A673 (cell line): ENCODE measurements around the gene CXorf51A. TPM values are rescaled to one million over a fixed set of nuclear protein-coding genes. Genes with fewer than 3 reads are reported as not detected.
"Not testable (repeated sequence)": the region's sequence is repeated elsewhere in the genome, so short reads cannot be mapped to it uniquely, and the experiment has no call there.

Experiments
- Bru-seq: library from RNA; stranded (reverse); fragments of 400-500 nt; gene quantifications from one replicate; lab custom pipeline; 2021; lab: Mats Ljungman, UMichigan
- BruChase-seq, 2 experiments: library from RNA; stranded (reverse); fragments of 400-500 nt; gene quantifications; one replicate each; lab custom pipeline; 2021; lab: Mats Ljungman, UMichigan
- BruUV-seq: library from RNA; stranded (reverse); fragments of 400-500 nt; replicated peaks from 2 replicates; lab custom pipeline; 2021; lab: Mats Ljungman, UMichigan
- CTCF ChIA-PET: fragments of 300-600 bp; sonication (Branson Sonifier 250); formaldehyde crosslinking; loops from one replicate; lab custom pipeline; 2022; ENCODE audit warnings: antibody characterized with exemption; lab: Charles Lee
- POLR2A ChIA-PET: fragments of 300-600 bp; sonication (Branson Sonifier 250); formaldehyde crosslinking; loops from one replicate; lab custom pipeline; 2022; ENCODE audit warnings: antibody characterized with exemption; ENCODE audit not compliant: low non-redundant PET; lab: Charles Lee
- DNase-seq: peaks from one replicate; pipeline ENCODE4 v3.0.0-alpha.2; 2015; ENCODE audit warnings: low spot score
- H3K27ac ChIP-seq: fragments of 200-600 bp; sonication (generic); 2 replicates; pipeline ENCODE4 v1.5.1; 2016; ENCODE audit warnings: mixed run types, low read depth, mild to moderate bottlenecking, mixed read lengths, antibody characterized with exemption, low read length; ENCODE audit not compliant: poor library complexity, severe bottlenecking
- H3K27me3 ChIP-seq: fragments of 200-600 bp; sonication (generic); replicated peaks from 2 replicates; pipeline ENCODE4 v1.6.1; 2017; ENCODE audit warnings: mixed run types, low read depth, mild to moderate bottlenecking, mixed read lengths, antibody characterized with exemption, low read length; ENCODE audit not compliant: insufficient read depth, poor library complexity
- H3K36me3 ChIP-seq: fragments of 200-600 bp; sonication (generic); 2 replicates; pipeline ENCODE4 v1.6.1; 2016; ENCODE audit warnings: mixed run types, mild to moderate bottlenecking, mixed read lengths, antibody characterized with exemption, low read length; ENCODE audit not compliant: insufficient read depth, poor library complexity, severe bottlenecking
- H3K4me1 ChIP-seq: fragments of 200-600 bp; sonication (generic); 2 replicates; pipeline ENCODE4 v1.6.1; 2017; ENCODE audit warnings: mixed run types, mild to moderate bottlenecking, mixed read lengths, antibody characterized with exemption, low read length; ENCODE audit not compliant: insufficient read depth, poor library complexity, severe bottlenecking
- H3K4me3 ChIP-seq: fragments of 200-600 bp; sonication (generic); 2 replicates; pipeline ENCODE4 v1.5.1; 2016; ENCODE audit warnings: low read depth, mixed run types, mild to moderate bottlenecking, mixed read lengths, low read length; ENCODE audit not compliant: poor library complexity, severe bottlenecking
- H3K9me3 ChIP-seq: fragments of 200-600 bp; sonication (generic); 2 replicates; pipeline ENCODE4 v1.6.1; 2016; ENCODE audit warnings: mixed run types, low read depth, mild to moderate bottlenecking, mixed read lengths, antibody characterized with exemption, low read length; ENCODE audit not compliant: poor library complexity, severe bottlenecking
- EZH2 ChIP-seq: fragments of 200-600 bp; sonication (generic); IDR thresholded peaks from 2 replicates; pipeline ENCODE4 v1.6.1; 2017; ENCODE audit warnings: borderline replicate concordance, low read depth, mild to moderate bottlenecking, mixed read lengths, antibody characterized with exemption, low read length; ENCODE audit not compliant: poor library complexity, severe bottlenecking
- intact Hi-C: fragments of 100-400 bp; cut with micrococcal nuclease; formaldehyde crosslinking; loops from one replicate; pipeline ENCODE4 v1.10.0; 2022; ENCODE audit not compliant: unreplicated experiment
- long read RNA-seq: library from polyadenylated mRNA; stranded (forward); transcript quantifications from one replicate; pipeline ENCODE4 v2.0.0, GENCODE V29; 2022
- total RNA-seq: library from RNA; stranded (reverse); gene quantifications from 2 replicates; pipeline ENCODE4 v1.2.3, GENCODE V29; 2021
- TF ChIP-seq, protein P1 (sequence below): fragments of 300-800, 200-600 bp; sonication (generic); conservative IDR thresholded peaks from 2 replicates; pipeline ENCODE4 v1.5.1; 2017; ENCODE audit warnings: low read depth, mild to moderate bottlenecking, antibody characterized with exemption, low read length, moderate library complexity, mixed read lengths

CXorf51A gene
- total RNA-seq (not detected in 2 replicates), Bru-seq, nascent RNA (not detected), BruChase-seq, experiment 1, labeled RNA remaining after a 2-hour chase (not detected), BruChase-seq, experiment 2, labeled RNA remaining after a 6-hour chase (not detected)
- long read RNA-seq = 0 reads

DNA sequence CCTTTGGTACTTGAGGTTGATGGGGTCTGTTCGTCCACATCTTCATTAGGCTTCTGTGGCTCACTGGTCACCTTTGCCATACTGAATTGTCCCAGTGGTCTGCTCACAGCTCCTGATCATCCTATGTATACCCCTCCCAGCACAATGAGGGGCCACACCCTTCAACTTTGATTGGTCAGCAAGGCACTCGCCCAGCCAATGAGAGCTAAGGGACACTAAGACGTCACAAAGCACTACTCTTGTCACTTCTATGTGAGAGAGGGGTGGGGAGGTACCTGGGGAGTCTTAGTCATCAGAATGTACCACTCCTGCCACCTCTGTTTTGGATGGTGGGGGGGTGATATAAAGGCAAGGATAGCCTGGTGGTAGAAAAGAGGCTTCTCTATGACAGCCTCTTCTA is at the start of gene CXorf51A:
Gene CXorf51A, minus strand, starts transcription at position 101 of the 400 bp plus-strand sequence. Its CDS starts 21 bp downstream, at position 80.
- DNase-seq, H3K27me3 ChIP-seq, H3K4me3 ChIP-seq, H3K27ac ChIP-seq, POLR2A ChIA-PET, BruUV-seq, H3K36me3 ChIP-seq, H3K9me3 ChIP-seq, intact Hi-C loops, H3K4me1 ChIP-seq, CTCF ChIA-PET: not testable (repeated sequence)

DNA sequence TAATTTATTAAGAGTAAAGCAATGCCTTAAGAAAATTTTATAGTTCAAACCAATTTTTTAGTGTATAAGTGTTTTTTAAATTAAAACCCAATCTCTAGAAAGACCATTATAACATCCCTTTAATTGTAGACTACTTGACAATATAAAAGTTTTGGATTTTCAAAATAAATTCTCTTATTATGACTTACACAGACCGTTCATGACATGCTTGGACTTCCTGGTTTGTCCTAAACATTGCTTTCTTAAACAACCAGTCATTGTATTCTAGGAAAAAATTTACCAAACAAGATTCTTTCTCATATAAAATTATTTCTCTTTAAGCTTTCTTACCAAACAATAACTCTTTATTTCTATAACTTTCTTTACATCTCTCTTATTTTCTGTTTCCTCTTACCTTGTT is 49.0 kb upstream of the CXorf51A start:
- no peak for DNase-seq
- ChIA-PET CTCF (no interaction called here), POLR2A (no interaction called here)
- no TSS peak for BruUV-seq
- Histone ChIP-seq H3K4me1 (no peaks in the 10 kb centered on the region), H3K27me3 (no peaks in the 10 kb centered on the region), H3K27ac (no peak overlapping the region), H3K36me3 (no peaks in the 10 kb centered on the region), H3K9me3 (peaks cover 48% of the 10 kb centered on the region), H3K4me3 (no peak overlapping the region)
- TF ChIP-seq, protein P1, sequence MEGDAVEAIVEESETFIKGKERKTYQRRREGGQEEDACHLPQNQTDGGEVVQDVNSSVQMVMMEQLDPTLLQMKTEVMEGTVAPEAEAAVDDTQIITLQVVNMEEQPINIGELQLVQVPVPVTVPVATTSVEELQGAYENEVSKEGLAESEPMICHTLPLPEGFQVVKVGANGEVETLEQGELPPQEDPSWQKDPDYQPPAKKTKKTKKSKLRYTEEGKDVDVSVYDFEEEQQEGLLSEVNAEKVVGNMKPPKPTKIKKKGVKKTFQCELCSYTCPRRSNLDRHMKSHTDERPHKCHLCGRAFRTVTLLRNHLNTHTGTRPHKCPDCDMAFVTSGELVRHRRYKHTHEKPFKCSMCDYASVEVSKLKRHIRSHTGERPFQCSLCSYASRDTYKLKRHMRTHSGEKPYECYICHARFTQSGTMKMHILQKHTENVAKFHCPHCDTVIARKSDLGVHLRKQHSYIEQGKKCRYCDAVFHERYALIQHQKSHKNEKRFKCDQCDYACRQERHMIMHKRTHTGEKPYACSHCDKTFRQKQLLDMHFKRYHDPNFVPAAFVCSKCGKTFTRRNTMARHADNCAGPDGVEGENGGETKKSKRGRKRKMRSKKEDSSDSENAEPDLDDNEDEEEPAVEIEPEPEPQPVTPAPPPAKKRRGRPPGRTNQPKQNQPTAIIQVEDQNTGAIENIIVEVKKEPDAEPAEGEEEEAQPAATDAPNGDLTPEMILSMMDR = no peak
- no peak for TF ChIP-seq EZH2
- intact Hi-C loops = no loop called here

DNA sequence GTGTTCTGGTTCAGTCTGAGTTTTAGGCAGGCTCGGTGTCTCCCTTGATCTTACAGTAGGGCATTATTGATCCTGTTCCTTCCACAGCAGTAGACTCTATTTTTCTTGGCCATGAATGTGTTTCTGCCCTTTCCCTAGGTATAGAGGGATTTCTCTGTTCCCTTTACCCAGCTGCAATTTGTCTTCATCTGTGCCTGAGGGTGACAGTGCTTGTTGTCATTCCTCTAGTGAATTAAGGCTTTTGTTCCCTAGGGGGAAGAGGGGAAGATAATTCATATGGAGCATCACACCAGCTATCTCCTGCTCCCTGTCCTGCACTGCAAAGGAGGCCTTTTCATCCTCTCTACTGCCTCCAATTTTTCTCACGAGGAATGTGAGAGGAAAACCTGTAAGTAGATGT is 39.7 kb upstream of the CXorf51A start:
- POLR2A ChIA-PET = no interaction called here

More for the DNA sequence above, 39.7 kb upstream of the CXorf51A start:
- CTCF ChIA-PET = no interaction called here
- Histone ChIP-seq H3K27ac (no peak overlapping the region), H3K4me3 (no peak overlapping the region), H3K27me3 (no peaks in the 10 kb centered on the region), H3K9me3 (peaks cover 20% of the 10 kb centered on the region), H3K36me3 (no peaks in the 10 kb centered on the region), H3K4me1 (no peaks in the 10 kb centered on the region)
- no TSS peak for BruUV-seq
- no peak for TF ChIP-seq EZH2
- TF ChIP-seq, protein P1 = no peak
- intact Hi-C loops = no loop called here
- no peak for DNase-seq
